Stimulated activated CD4-positive, alpha-beta T cell treated with anti-CD3 and anti-CD28 coated beads, Interleukin-2, amount 100 ng/mL, for 4 hours (primary cell): ENCODE measurements around the gene SOWAHC.
"Not testable (repeated sequence)": the region's sequence is repeated elsewhere in the genome, so short reads cannot be mapped to it uniquely, and the experiment has no call there.

ENCODE experiments used
- DNase-seq: peaks from one replicate; pipeline ENCODE4 v3.0.0-alpha.2; 2020; ENCODE audit warnings: low read depth

Gene SOWAHC

GRCh38 chr2:109613922-109614714 lies at the start of gene SOWAHC, which contains the start of gene SEPTIN10:
Gene SOWAHC, plus strand, starts transcription at chr2:109614364. Its CDS starts 126 bp downstream, at chr2:109614490.
Gene SEPTIN10, minus strand, starts transcription at chr2:109613966. Its CDS starts 139 bp downstream, at chr2:109613827.
- DNase-seq, result peak; percentile 74

GRCh38 chr2:109575373-109575772 lies 38.8 kb upstream of the SOWAHC start:
- DNase-seq, result no peak

GRCh38 chr2:109577630-109578029 lies 36.5 kb upstream of the SOWAHC start:
- not testable (repeated sequence) for DNase-seq

- DNase-seq, result no peak
Observed at GRCh38 chr2:109582928-109583895, 31.0 kb upstream of the SOWAHC start.

- no peak for DNase-seq
Observed at GRCh38 chr2:109586687-109587086, 27.5 kb upstream of the SOWAHC start.

GRCh38 chr2:109591206-109591605 lies 23.0 kb upstream of the SOWAHC start:
- DNase-seq, result no peak

GRCh38 chr2:109592905-109593304 lies 21.3 kb upstream of the SOWAHC start:
- DNase-seq, result no peak

GRCh38 chr2:109594246-109594885 lies 19.8 kb upstream of the SOWAHC start:
- DNase-seq, result no peak

GRCh38 chr2:109595644-109596043 lies 18.5 kb upstream of the SOWAHC start:
- no peak for DNase-seq

- no peak for DNase-seq
Observed at GRCh38 chr2:109597283-109597682, 16.9 kb upstream of the SOWAHC start.

- no peak for DNase-seq
Observed at GRCh38 chr2:109601783-109602182, 12.4 kb upstream of the SOWAHC start.

- no peak for DNase-seq
Observed at GRCh38 chr2:109602617-109603188, 11.5 kb upstream of the SOWAHC start.

GRCh38 chr2:109604597-109604996 lies 9.6 kb upstream of the SOWAHC start:
- DNase-seq, result no peak

- DNase-seq, result no peak
Observed at GRCh38 chr2:109607766-109608165, 6.4 kb upstream of the SOWAHC start.

- no peak for DNase-seq
Observed at GRCh38 chr2:109609352-109610024, 4.7 kb upstream of the SOWAHC start.

GRCh38 chr2:109611467-109612095 lies 2.6 kb upstream of the SOWAHC start:
- DNase-seq, result no peak

- DNase-seq, result no peak
Observed at GRCh38 chr2:109613081-109613921, 863 bp upstream of the SOWAHC start.

- no peak for DNase-seq
Observed at GRCh38 chr2:109614715-109615636, 812 bp downstream of the SOWAHC start.

- DNase-seq, result no peak
Observed at GRCh38 chr2:109615637-109616144, 1.5 kb downstream of the SOWAHC start.
